ENCODE measurements around the gene TPT1. TPM values are rescaled to one million over a fixed set of nuclear protein-coding genes. Genes with fewer than 3 reads are reported as not detected.

Gene TPT1
- total RNA-seq, 1 donor from 2014 or later, result 5,010 TPM

GRCh38 chr13:45373162-45373547 is 32.2 kb upstream of the TPT1 start:
- no peak for TF ChIP-seq CTCF (IDR thresholded peaks at IDR 0.05)
- no peak overlapping the region for H3K4me3 ChIP-seq
- ATAC-seq, result no peak
- no peaks in the 10 kb centered on the region for H3K27me3 ChIP-seq (ENCODE audit: low read depth)
- intact Hi-C loops (cut with DNase I), result no loop called here
- H3K9me3 ChIP-seq, result no peaks in the 10 kb centered on the region
- H3K36me3 ChIP-seq, result no peaks in the 10 kb centered on the region
- H3K27ac ChIP-seq, result no peak overlapping the region
- H3K4me1 ChIP-seq, result peaks cover 17% of the 10 kb centered on the region
- no peak for DNase-seq

GRCh38 chr13:45372189-45373161 is 31.5 kb upstream of the TPT1 start:
- Histone ChIP-seq H3K4me3 (no peak overlapping the region), H3K27ac (no peak overlapping the region), H3K9me3 (no peaks in the 10 kb centered on the region), H3K36me3 (no peaks in the 10 kb centered on the region), H3K27me3 (ENCODE audit: low read depth) (no peaks in the 10 kb centered on the region), H3K4me1 (peaks cover 21% of the 10 kb centered on the region)
- intact Hi-C loops (cut with DNase I), result no loop called here
- DNase-seq, result no peak
- no peak for ATAC-seq
- TF ChIP-seq CTCF (IDR thresholded peaks at IDR 0.05), result no peak

- Histone ChIP-seq H3K4me1 (peaks cover 28% of the 10 kb centered on the region), H3K36me3 (no peaks in the 10 kb centered on the region), H3K27me3 (ENCODE audit: low read depth) (no peaks in the 10 kb centered on the region), H3K27ac (no peak overlapping the region), H3K4me3 (peak overlapping the region; percentile 1), H3K9me3 (no peaks in the 10 kb centered on the region)
- intact Hi-C loops (cut with DNase I), result no loop called here
- ATAC-seq (peak; percentile 82 to 85), DNase-seq (peak; percentile 72)
- peak; percentile 94 for TF ChIP-seq CTCF (IDR thresholded peaks at IDR 0.05)
These were observed 30.0 kb upstream of the TPT1 start for GRCh38 chr13:45370922-45371406.

GRCh38 chr13:45369116-45369515 is 28.1 kb upstream of the TPT1 start:
- ATAC-seq (no peak), DNase-seq (no peak)
- Histone ChIP-seq H3K36me3 (peaks cover 4% of the 10 kb centered on the region), H3K4me1 (peaks cover 28% of the 10 kb centered on the region), H3K9me3 (no peaks in the 10 kb centered on the region), H3K4me3 (no peak overlapping the region), H3K27ac (no peak overlapping the region), H3K27me3 (ENCODE audit: low read depth) (no peaks in the 10 kb centered on the region)
- no peak for TF ChIP-seq CTCF (IDR thresholded peaks at IDR 0.05)
- intact Hi-C loops (cut with DNase I), result no loop called here

- Histone ChIP-seq H3K27me3 (ENCODE audit: low read depth) (no peaks in the 10 kb centered on the region), H3K36me3 (peaks cover 4% of the 10 kb centered on the region), H3K4me3 (no peak overlapping the region), H3K27ac (no peak overlapping the region), H3K4me1 (peaks cover 28% of the 10 kb centered on the region), H3K9me3 (no peaks in the 10 kb centered on the region)
- no peak for DNase-seq
- intact Hi-C loops (cut with DNase I), result no loop called here
- ATAC-seq, result no peak
- no peak for TF ChIP-seq CTCF (IDR thresholded peaks at IDR 0.05)
These were observed 27.6 kb upstream of the TPT1 start for GRCh38 chr13:45368571-45368970.
